Osteoblast (primary cell): ENCODE results near the gene CYP4V2. TPM values are rescaled to one million over a fixed set of nuclear protein-coding genes. Genes with fewer than 3 reads are reported as not detected.

Source experiments
- DNase-seq: peaks from one replicate; pipeline ENCODE4 v3.0.0; 2011; ENCODE audit warnings: low spot score, mixed read lengths; ENCODE audit not compliant: insufficient read length; ENCODE audit errors: missing footprints
- H2AFZ ChIP-seq: 2 replicates; pipeline ENCODE4 v1.6.0; 2011; ENCODE audit warnings: mild to moderate bottlenecking, low read length
- H3K27ac ChIP-seq: 2 replicates; pipeline ENCODE4 v1.5.1; 2011; ENCODE audit warnings: mild to moderate bottlenecking, low read depth, low read length, moderate library complexity
- H3K27me3 ChIP-seq: 2 replicates; pipeline ENCODE4 v1.6.0; 2012; ENCODE audit warnings: mild to moderate bottlenecking, control low read depth, inconsistent platforms, low read length, moderate library complexity; ENCODE audit not compliant: insufficient read depth
- H3K36me3 ChIP-seq: 2 replicates; pipeline ENCODE4 v1.5.1; 2011; ENCODE audit warnings: mild to moderate bottlenecking, low read length, control low read depth, moderate library complexity; ENCODE audit not compliant: insufficient read depth
- H3K4me1 ChIP-seq: 2 replicates; pipeline ENCODE4 v1.5.1; 2011; ENCODE audit warnings: mild to moderate bottlenecking, low read length, control low read depth, moderate library complexity; ENCODE audit not compliant: insufficient read depth
- H3K4me2 ChIP-seq: 2 replicates; pipeline ENCODE4 v1.6.0; 2011; ENCODE audit warnings: mild to moderate bottlenecking, low read length; ENCODE audit not compliant: insufficient read depth
- H3K4me3 ChIP-seq: fragments of 200-600 bp; sonication (generic); 3 replicates; pipeline ENCODE4 v1.5.1; 2012; ENCODE audit warnings: mild to moderate bottlenecking, low read length, inconsistent platforms; ENCODE audit not compliant: insufficient read depth
- H3K79me2 ChIP-seq: 2 replicates; pipeline ENCODE4 v1.6.0; 2012; ENCODE audit warnings: mild to moderate bottlenecking, low read length, control low read depth, inconsistent platforms; ENCODE audit not compliant: insufficient read depth
- H3K9me3 ChIP-seq: 2 replicates; pipeline ENCODE4 v1.5.1; 2011; ENCODE audit warnings: low read depth, low read length, control low read depth
- H4K20me1 ChIP-seq: 2 replicates; pipeline ENCODE4 v1.6.0; 2012; ENCODE audit warnings: mild to moderate bottlenecking, low read length, control low read depth; ENCODE audit not compliant: insufficient read depth
- total RNA-seq: library from RNA; depleted of rRNA; stranded (reverse); fragments of >200 nt; gene quantifications from 2 replicates; pipeline ENCODE4 v1.2.3, GENCODE V29; 2012
- TF ChIP-seq, protein P1 (sequence below): IDR thresholded peaks from 2 replicates; pipeline ENCODE4 v1.5.1; 2011; ENCODE audit warnings: mild to moderate bottlenecking, low read depth, low read length, moderate library complexity; ENCODE audit errors: extremely low read depth

Gene CYP4V2
- total RNA-seq, 1 donor, result 29.0 TPM

GRCh38 chr4:186201535-186202230, 10.3 kb downstream of the CYP4V2 start:
- Histone ChIP-seq H3K36me3 (no peaks in the 10 kb centered on the region), H3K4me3 (no peak overlapping the region), H4K20me1 (no peaks in the 10 kb centered on the region), H3K4me1 (no peaks in the 10 kb centered on the region), H3K27ac (no peak overlapping the region), H3K9me3 (no peaks in the 10 kb centered on the region), H2AFZ (no peak overlapping the region), H3K79me2 (no peaks in the 10 kb centered on the region), H3K27me3 (no peaks in the 10 kb centered on the region), H3K4me2 (no peak overlapping the region)
- TF ChIP-seq, protein P1, sequence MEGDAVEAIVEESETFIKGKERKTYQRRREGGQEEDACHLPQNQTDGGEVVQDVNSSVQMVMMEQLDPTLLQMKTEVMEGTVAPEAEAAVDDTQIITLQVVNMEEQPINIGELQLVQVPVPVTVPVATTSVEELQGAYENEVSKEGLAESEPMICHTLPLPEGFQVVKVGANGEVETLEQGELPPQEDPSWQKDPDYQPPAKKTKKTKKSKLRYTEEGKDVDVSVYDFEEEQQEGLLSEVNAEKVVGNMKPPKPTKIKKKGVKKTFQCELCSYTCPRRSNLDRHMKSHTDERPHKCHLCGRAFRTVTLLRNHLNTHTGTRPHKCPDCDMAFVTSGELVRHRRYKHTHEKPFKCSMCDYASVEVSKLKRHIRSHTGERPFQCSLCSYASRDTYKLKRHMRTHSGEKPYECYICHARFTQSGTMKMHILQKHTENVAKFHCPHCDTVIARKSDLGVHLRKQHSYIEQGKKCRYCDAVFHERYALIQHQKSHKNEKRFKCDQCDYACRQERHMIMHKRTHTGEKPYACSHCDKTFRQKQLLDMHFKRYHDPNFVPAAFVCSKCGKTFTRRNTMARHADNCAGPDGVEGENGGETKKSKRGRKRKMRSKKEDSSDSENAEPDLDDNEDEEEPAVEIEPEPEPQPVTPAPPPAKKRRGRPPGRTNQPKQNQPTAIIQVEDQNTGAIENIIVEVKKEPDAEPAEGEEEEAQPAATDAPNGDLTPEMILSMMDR, result peak; percentile 60
- peak; percentile 83 for DNase-seq

DNA sequence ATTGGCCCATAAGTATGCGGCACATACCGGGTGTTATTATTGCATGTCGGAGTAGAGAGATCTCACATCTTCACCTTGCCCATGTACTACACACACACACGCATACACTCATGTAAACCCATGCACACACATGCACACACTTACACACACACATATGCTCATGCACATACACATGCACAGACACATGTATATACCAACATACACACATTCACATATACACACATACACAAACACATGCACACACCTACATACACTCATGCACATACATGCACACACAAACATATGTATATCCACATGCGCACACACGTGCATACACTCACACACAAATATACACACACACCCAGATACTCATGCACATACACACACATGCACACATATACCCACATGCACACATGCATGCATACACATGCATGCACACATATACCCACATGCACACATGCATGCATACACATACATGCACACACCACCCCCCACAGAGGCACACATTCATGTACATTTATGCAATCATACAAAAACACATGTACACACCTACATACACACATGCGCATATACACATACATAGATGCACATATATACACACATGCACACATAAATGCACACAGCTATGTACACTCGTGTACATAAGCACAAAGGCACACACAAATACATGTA, 11.2 kb downstream of the CYP4V2 start:
- Histone ChIP-seq H3K27me3 (no peaks in the 10 kb centered on the region), H3K4me1 (no peaks in the 10 kb centered on the region), H3K79me2 (no peaks in the 10 kb centered on the region), H3K4me3 (no peak overlapping the region), H3K9me3 (no peaks in the 10 kb centered on the region), H3K27ac (no peak overlapping the region), H2AFZ (no peak overlapping the region), H4K20me1 (no peaks in the 10 kb centered on the region), H3K36me3 (no peaks in the 10 kb centered on the region), H3K4me2 (no peak overlapping the region)
- no peak for DNase-seq
- TF ChIP-seq, protein P1, result no peak

DNA sequence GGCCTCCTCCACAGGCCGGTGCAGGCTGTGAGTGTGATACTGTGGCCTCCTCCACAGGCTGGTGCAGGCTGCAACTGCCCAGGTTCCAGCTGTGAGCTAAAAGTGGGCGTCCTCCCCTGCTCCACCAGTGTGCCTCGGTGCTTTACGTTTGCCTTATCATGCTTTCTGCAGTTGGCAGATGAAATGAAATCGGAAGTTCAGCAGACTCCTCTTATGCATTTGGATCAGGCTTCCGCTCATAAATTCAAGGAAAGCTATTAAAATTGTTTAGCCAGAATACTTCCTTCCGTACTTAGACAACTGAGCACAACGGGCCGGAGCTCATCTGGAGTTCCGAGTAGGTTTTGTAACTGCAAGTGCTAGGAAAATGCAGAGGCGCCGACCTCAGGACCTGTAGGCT, 12.0 kb downstream of the CYP4V2 start:
- H4K20me1 ChIP-seq, result no peaks in the 10 kb centered on the region
- H3K27ac ChIP-seq, result peak overlapping the region; percentile 21
- H3K36me3 ChIP-seq, result no peaks in the 10 kb centered on the region
- H3K4me1 ChIP-seq, result no peaks in the 10 kb centered on the region
- TF ChIP-seq, protein P1, result no peak
- H3K4me3 ChIP-seq, result no peak overlapping the region
- no peak overlapping the region for H2AFZ ChIP-seq
- H3K79me2 ChIP-seq, result no peaks in the 10 kb centered on the region
- peak overlapping the region; percentile 40 for H3K4me2 ChIP-seq
- no peaks in the 10 kb centered on the region for H3K9me3 ChIP-seq
- DNase-seq, result peak; percentile 1
- H3K27me3 ChIP-seq, result no peaks in the 10 kb centered on the region

- Histone ChIP-seq H3K4me3 (peak overlapping the region; percentile 64), H3K27me3 (no peaks in the 10 kb centered on the region), H3K79me2 (no peaks in the 10 kb centered on the region), H3K4me2 (peak overlapping the region; percentile 79), H3K36me3 (no peaks in the 10 kb centered on the region), H3K9me3 (no peaks in the 10 kb centered on the region), H4K20me1 (no peaks in the 10 kb centered on the region), H3K4me1 (no peaks in the 10 kb centered on the region), H2AFZ (peak overlapping the region; percentile 60), H3K27ac (peak overlapping the region; percentile 41)
- DNase-seq, result peak; percentile 44
- TF ChIP-seq, protein P1, result no peak
Observed at GRCh38 chr4:186204103-186204559, 12.8 kb downstream of the CYP4V2 start.
